HG02981 (cell line): ENCODE data around the gene CPT1C.
"Not testable (repeated sequence)": the region's sequence is repeated elsewhere in the genome, so short reads cannot be mapped to it uniquely, and the experiment has no call there.

Experiments
- ATAC-seq: cut with Tn5 transposase; IDR thresholded peaks from one replicate; pipeline ENCODE4 v1.9.1; 2021; ENCODE audit warnings: mild to moderate bottlenecking, moderate library complexity; ENCODE audit not compliant: unreplicated experiment

CPT1C gene

DNA sequence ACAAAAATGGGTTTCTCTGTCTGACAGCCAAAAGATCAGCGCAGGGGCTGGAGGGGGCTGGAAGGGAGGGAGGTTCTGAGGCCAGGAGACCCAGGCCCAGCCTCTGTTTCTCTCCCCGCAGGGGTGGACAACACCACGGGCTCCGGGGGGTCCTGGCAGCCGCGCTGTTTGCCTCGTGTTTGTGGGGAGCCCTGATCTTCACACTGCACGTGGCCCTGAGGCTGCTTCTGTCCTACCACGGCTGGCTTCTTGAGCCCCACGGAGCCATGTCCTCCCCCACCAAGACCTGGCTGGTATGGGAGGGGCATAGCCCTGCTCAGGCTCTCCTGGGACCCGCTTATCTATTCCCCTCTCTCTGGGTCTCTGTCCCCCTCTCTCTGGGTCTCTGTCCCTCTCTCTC lies 9.6 kb downstream of the CPT1C start:
- ATAC-seq, result no peak

DNA sequence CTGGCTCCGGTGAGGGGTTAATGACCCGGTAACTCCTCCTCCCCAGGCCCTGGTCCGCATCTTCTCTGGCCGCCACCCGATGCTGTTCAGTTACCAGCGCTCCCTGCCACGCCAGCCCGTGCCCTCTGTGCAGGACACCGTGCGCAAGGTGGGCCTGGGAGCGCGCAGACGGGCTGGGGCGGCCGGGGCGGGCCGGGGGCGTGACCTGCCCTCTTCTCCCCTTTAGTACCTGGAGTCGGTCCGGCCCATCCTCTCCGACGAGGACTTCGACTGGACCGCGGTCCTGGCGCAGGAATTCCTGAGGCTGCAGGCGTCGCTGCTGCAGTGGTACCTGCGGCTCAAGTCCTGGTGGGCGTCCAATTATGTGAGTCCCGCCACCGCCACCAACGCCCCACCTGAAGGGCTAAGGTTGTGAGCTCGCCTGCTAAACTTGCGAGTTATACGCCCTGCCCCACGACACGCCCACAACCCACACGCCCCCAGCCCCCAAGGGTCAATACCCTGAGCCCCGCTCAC lies 10.4 kb downstream of the CPT1C start:
- ATAC-seq, result no peak

DNA sequence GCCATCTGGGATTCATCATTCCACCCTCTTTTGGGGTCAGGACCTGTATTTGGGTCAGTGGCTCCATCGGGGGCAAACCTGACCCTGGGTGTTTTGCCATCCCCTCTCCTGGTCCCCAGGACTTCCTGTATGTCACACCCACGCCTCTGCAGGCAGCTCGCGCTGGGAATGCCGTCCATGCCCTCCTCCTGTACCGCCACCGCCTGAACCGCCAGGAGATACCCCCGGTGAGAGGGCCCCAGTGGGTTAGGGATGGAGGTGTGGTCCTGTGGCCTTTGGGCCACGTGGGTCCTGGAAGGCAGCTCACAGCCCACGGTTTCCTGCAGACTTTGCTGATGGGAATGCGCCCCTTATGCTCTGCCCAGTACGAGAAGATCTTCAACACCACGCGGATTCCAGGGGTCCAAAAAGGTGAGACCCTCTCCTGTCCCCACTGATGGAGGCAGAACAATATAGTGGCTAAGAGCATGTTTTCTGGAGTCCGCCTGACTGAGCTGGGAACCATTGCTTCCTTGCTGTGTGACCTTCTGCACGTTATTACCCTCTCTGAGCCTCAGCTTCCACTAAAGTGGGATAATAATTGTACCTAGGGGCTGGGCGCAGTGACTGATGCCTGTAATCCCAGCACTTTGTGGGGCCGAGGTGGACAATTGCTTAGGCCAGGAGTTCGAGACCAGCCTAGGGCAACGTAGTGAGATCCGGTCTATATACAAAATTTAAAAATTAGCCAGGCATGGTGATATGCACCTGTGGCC lies 14.1 kb downstream of the CPT1C start:
- no peak for ATAC-seq

DNA sequence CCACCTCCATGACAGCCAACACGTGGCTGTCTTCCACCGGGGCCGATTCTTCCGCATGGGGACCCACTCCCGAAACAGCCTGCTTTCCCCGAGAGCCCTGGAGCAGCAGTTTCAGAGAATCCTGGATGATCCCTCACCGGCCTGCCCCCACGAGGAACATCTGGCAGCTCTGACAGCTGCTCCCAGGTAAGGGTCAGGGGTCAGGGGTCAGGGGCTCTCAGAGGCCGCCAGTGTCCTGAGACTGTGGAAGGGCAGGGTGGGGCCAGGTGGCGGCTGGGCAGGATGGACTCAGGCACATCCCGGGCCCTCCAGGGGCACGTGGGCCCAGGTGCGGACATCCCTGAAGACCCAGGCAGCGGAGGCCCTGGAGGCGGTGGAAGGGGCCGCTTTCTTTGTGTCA lies 15.0 kb downstream of the CPT1C start:
- no peak for ATAC-seq

DNA sequence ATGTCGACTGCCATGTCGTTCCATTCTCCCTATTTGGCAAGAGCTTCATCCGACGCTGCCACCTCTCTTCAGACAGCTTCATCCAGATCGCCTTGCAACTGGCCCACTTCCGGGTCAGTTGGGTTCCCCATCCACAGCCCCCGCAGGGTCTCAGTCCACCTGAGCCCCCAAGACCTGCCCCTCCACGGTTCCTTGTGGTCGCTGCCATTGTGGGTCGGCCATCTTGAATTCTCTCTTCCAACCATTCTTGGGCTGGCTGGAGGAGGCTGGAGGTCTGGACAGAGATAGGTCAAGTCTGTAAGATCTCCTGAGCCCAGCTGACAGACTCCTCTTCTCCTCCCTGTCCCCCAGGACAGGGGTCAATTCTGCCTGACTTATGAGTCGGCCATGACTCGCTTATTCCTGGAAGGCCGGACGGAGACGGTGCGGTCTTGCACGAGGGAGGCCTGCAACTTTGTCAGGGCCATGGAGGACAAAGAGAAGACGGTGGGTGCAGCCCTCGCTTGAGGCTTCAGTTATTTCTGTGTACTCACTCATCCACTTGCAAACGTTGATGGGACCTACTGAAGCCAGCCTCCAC lies 19.5 kb downstream of the CPT1C start:
- ATAC-seq, result no peak

DNA sequence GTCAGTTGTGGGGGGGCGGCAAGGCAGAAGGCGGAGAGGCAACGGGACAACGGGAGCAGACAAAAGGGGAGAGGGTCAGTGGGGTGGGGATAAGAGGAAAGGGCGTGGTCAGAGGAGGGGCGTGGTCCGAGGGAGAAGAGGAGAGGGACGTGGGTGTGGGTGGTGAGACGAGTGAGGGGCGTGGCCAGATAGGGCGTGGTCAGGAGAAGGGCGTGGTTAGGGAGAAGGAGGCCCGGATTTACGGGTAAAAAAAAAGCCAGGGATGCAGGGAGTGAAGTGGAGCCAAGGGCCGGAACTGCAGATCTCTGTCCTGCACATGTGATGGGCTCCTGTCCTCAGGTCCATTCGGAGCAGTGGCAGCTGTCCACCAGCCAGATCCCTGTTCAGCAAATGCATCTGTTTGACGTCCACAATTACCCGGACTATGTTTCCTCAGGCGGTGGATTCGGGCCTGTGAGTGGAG lies 21.5 kb downstream of the CPT1C start:
- no peak for ATAC-seq

DNA sequence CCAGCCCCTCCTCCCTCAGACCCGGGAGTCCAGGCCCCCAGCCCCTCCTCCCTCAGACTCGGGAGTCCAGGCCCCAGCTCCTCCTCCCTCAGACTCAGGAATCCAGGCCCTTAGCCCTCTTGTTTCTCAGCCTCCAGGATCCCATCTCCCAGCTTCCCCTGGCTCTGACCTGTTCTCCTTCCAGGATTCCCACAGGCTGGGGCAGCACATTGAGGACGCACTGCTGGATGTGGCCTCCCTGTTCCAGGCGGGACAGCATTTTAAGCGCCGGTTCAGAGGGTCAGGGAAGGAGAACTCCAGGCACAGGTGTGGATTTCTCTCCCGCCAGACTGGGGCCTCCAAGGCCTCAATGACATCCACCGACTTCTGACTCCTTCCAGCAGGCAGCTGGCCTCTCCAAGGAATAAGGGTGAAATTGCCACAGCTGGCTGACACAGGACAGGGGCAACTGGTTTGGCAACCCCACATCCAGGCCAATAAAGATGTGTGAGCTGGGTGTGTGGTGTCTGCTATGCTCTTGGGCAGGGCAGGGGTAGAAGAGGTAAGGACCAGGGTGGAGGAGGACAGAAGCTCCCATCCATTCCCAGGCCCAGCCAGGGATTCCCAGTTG lies 22.4 kb downstream of the CPT1C start:
- no peak for ATAC-seq

DNA sequence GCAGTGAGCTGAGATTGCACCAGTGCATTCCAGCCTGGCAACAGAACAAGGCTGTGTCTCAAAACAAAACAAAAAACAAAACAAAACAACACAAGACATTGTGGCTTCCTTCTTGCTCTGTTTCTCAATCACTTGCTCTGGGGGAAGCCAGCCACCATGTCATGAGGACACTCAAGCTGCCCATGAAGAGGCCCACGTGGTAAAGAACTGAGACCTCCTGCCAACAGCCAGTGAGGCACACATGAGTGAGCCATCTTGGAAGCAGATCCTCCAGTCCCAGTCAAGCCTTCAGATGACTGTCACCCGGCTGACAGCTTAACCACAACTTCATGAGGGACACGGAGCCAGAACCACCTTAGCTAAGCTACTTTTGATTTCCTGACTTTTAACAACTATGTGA lies 25.2 kb downstream of the CPT1C start:
- no peak for ATAC-seq

DNA sequence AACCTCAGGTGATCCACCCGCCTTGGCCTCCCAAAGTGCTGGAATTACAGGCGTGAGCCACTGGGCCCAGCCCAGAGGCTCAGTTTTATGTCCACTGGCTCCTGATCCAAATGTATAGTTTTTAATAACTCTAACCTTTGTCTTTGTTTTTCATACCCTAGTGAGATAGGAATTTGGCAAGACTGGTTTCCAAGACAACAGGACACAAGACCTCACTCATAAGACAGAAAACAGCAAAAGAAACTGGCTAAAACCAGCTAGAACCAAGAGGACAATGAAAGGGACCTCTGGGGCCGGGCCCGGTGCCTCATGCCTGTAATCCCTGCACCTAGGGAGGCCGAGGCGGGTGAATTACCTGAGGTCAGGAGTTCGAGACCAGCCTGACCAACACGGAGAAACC lies 27.6 kb downstream of the CPT1C start:
- no peak for ATAC-seq

DNA sequence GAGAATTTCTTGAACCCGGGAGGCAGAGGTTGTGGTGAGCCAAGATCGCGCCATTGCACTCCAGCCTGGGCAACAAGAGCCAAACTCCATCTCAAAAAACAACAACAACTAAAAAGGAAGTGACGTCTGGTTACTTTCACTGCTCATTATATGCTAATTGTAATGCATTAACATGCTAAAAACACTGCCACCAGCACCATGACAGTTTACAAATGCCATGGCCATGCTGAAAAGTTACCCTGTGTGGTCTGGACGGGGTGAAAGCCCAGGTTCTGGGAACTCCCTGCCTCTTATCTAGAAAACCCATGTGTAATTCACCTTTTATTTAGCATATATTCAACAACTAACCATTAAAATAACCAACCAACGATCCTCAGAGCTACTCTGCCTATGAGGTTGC lies 28.1 kb downstream of the CPT1C start:
- no peak for ATAC-seq

DNA sequence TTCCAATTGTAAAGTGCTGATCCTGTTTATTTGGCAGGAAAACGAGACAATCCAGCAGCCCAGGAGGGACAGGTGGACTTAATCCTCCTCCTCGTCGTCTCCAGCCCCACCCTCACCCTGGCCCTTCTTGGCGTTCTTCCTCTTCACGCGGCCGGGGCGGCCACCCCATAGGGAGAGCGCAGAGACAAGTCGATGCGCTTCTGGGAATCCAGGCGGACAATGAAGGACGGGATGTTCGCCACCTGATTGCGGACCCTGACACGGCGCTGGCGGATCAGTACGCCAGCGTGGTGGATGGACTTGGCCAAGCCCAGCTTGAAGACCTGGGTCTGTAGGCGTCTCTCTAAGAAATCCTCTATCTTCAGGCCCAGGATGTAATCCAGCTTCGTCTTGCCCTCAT lies 28.5 kb downstream of the CPT1C start:
- ATAC-seq, result not testable (repeated sequence)

DNA sequence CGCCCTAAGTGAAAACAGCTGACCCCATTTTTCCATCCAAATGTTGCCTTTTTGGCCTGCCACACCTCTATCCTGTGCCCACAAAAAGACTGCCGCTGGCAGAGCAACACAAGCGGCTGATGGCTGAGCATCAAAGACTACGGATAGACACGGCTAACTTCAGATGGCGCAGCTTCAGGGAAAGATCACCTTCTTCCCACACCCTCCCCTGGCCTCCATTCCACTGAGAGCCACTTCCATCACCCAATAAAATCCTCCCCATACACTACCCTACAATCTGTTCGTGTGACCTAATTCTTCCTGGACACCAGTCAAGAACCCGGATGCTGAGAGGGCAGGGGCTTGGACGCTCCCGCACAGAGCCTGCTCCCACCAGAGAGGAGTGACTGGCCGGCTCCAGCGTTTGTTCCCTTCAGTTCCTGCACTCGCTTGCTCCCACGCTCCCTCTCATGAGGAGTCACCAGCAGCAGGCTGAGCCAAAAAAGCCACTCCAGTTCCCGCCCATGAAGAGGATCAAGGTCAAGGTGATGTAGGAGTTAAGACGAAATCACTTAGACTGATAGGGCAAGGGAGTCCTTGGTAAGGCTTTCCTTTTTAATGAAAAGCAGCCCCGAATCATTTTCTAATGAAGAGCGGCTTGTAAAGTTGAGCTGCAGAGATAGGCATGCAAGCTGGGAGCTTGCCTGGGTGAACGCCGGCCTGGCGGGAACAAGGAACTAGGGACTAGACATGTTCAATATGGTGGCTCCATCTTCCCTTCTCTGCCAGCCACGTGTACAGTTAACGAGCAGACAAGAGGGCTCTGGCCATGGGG lies 36.5 kb downstream of the CPT1C start:
- ATAC-seq, result no peak

DNA sequence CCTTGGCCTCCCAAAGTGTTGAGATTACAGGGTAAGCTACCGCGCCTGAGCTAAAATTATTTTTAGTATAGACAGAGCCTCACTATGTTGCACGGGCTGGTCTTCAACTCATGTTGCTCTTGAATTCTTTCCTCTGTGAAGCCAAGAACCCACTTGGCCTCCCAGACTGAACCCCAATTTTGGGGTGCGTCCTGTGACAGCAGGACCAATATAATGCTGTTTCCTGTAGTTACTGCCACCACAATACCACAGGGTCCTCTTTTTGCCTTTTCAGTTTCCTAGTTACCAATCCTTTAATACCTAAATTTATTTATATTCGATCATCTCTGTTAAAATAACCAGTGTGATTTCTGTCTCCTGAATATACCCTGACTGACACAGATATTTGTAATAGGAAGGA lies 39.2 kb downstream of the CPT1C start:
- no peak for ATAC-seq

DNA sequence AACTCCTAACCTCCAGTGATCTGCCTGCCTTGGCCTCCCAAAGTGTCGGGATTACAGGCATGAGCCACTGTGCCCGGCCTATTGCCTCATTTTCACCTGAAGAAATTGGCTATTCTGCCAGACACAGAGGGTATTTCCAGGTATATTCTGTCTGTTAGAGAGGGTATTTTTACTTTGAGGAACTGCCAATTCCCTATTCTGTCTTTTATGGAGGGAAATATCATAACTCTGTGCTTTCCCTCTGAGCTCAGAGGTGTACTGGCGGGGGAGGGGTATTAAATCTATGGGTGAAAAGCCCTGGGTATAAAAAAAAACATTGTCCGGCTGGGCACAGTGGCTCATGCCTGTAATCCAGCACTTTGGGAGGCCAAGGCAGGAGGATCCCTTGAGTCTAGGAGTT lies 47.4 kb downstream of the CPT1C start:
- no peak for ATAC-seq

DNA sequence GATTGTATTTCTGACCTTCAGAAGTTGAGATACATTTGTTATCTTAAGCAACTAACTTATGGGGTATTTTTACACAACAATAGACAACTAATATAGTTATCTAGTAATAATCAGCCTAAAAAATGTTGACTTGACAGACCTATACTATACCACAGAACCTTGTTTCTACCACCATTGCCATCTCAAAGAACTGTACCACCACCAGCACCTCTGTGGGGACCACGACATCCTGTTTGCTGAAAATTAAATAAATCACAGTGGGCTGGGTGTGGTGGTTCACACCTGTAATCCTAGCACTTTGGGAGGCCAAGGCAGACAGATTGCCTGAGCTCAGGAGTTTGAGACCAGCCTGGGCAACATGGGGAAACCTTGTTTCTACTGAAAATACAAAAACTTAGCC lies 48.2 kb downstream of the CPT1C start:
- no peak for ATAC-seq

DNA sequence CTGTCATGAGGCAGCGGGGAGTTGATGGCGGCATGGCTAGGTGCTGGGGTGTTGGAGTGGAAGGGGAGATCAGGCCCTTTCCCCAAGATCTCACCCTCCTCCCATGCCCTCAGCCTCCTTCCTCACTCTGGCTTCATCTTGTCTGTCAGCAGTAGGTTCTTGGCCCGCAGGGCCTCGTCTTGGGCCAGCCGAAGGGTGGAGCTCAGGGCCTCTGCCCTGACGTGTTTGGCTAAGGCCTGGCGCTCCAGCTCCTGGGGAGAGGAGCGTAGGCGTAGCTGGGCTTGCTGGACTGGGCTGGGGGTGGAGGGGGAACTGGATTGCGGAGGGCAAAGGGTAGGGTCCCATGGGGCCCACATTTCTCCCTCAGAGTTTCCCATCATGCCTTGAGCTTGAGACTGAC lies 49.0 kb downstream of the CPT1C start:
- ATAC-seq, result no peak

DNA sequence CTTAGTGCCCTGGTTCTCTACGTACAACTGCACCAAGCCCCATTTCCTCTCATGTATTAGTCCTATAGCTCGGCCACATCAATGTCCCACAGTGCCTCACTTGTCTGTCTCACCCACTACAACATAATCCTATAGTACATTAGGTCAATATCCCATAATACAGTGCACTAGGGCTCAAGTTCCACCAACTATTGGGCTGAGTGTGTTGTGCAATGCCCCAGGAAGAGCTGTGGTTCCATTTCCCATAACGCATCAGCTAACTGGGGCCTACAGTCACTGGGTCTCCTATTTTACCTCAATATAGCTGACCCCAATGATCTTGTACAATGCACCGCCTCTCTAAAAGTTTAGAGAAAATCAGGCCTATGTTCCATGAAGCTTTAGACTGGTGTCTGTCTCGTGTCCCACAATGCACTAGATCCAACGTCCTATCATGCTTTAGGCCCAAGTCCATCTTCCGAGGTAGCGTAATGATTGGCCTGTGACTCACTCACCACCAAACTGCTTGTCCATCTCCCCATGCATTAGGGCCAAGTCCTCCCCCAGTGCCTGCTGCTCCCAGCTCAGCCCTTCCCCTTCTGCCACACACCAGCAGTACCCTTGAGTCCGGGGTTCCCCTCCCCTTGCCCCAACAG lies 50.4 kb downstream of the CPT1C start:
- ATAC-seq, result no peak

DNA sequence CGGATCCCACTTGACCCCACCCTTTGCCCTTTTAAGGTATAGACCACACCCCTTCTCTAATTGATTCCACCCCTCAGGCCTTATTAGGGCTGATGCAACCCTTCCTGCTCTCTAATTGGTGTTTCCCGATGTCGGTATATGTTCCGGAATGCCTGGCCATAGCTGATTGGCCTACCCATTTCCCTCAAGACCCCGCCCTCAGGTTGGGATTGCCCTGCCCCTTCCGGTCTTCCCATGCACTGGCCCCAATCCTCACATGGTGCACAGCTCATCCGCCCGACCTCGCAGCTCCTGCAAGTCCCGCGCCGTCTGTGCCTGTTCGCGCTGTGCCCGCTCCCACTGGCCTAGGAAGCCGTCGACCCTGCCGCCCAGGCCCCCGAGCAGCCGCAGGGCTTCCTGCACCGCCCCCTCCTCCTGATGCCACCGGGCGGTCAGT lies 54.0 kb downstream of the CPT1C start:
- ATAC-seq, result no peak

DNA sequence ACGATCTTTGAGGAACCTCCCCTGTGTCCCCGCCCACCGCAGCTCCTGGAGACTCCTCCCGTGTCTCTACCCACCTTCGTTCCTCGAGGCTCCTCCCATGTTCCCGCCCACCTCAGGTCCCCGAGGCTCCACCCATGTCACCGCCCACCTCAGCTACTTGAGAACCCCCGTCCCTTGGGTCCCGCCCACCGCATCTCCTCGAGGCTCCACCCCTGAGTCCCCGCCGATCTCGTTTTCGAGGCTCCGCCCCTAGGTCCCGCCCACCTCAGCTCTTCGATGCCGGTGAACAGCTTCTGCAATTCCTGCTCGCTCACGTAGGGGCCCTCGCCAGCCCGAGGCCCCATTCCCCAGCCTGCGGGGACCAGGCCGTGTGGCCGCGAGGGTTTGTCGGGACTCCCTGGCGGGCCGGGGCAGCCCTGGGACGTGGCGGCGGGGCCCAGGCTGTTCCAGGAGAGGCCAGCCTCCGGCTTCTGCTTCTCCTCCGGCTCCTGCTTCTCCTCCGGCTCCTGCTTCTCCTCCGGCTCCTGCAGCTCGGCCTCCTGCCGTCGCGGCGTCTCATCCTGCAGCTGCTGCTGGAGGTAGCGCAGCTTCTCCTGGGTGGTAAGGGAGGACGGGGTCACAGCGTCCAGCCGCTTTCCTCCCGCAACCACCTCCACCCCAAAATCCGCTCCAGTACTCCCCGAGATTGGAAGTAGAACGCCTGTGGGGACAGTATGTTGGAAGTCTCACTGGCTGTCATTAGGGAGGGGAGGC lies 55.5 kb downstream of the CPT1C start:
- ATAC-seq, result no peak

DNA sequence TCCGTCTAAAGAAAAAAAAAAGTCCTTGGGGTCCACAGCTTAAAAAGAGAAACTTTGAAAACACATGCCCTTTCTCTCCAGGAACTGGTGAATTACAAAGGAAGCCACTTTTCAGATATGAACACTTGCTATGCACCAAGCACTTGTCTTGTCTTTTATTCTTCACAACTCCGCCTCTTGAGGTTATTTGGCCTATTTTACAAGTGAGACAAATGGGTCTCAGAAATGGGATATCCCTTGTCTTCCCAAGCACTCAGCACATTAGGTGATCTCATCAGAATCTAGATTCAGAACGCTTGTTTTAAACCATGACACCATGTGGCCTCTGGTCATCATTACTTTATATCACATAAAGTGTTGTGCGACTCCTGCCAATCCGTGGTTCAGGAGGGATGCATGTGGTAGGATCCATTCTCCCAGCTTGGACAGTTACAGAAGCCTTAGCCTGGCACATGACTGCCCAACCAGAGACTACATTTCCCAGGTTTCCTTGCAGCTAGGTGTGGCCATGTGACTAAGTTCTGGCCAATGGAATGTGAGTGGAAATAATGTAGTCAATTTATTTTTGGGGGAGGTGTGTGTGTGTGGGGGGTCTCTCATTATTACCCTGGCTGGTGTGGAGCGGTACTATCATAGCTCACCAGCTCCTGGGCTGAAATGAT lies 58.3 kb downstream of the CPT1C start:
- ATAC-seq, result no peak
